SK-N-SH (cell line): ENCODE measurements around the gene MLXIP.
A peak's percentile ranks its signal among the peaks of the same experiment; 100 is the strongest.

Experiments
- EP300 ChIP-seq, 2 experiments: IDR thresholded peaks; 2 replicates each; pipeline versions ENCODE4 v1.4.0 to v1.6.1; 2012; ENCODE audit warnings: borderline replicate concordance in 1 of 2, low read depth in 1 of 2, low read length in 1 of 2
- MAX ChIP-seq: IDR thresholded peaks from 2 replicates; pipeline ENCODE4 v1.4.0; 2012; ENCODE audit warnings: low read depth
- RFX5 ChIP-seq: IDR thresholded peaks from 2 replicates; pipeline ENCODE4 v1.6.1; 2012; ENCODE audit warnings: mild to moderate bottlenecking, improper control_type of control experiment, low read length

- TF ChIP-seq RFX5 (peak; percentile 76), MAX (peak; percentile 97), EP300 (IDR thresholded peaks at IDR 0.05; ENCODE audit: borderline replicate concordance in 1 of 2, low read depth in 1 of 2, low read length in 1 of 2) (no peak)
Observed at GRCh38 chr12:122078141-122079032, at the start of gene MLXIP.
